H9 (cell line): Measurements from ENCODE around the gene DDX19B. TPM values are rescaled to one million over a fixed set of nuclear protein-coding genes. Genes with fewer than 3 reads are reported as not detected.
A peak's percentile ranks its signal among the peaks of the same experiment; 100 is the strongest.

Experiments used
- DNase-seq: peaks from one replicate; pipeline ENCODE4 v3.0.0-alpha.2; 2017
- H2AFZ ChIP-seq: one replicate; pipeline ENCODE4 v1.6.1; 2013; ENCODE audit warnings: mild to moderate bottlenecking, low read length, control low read depth, moderate library complexity
- H2AK5ac ChIP-seq: 2 replicates; pipeline ENCODE4 v1.6.1; 2013; ENCODE audit warnings: low read length, control low read depth, mixed read lengths; ENCODE audit not compliant: insufficient read length
- H2BK120ac ChIP-seq: one replicate; pipeline ENCODE4 v1.6.1; 2013; ENCODE audit warnings: low read depth, mild to moderate bottlenecking, low read length, control low read depth, inconsistent platforms; ENCODE audit not compliant: poor library complexity, severe bottlenecking
- H2BK12ac ChIP-seq: 2 replicates; pipeline ENCODE4 v1.6.1; 2013; ENCODE audit warnings: low read length, control low read depth, mixed read lengths, low read depth; ENCODE audit not compliant: insufficient read length
- H2BK15ac ChIP-seq: 2 replicates; pipeline ENCODE4 v1.6.1; 2013; ENCODE audit warnings: low read depth, low read length, control low read depth
- H2BK20ac ChIP-seq: one replicate; pipeline ENCODE4 v1.6.1; 2013; ENCODE audit warnings: low read depth, mild to moderate bottlenecking, low read length, control low read depth, inconsistent platforms; ENCODE audit not compliant: poor library complexity, severe bottlenecking
- H2BK5ac ChIP-seq: 2 replicates; pipeline ENCODE4 v1.6.1; 2013; ENCODE audit warnings: low read length, control low read depth, mixed read lengths; ENCODE audit not compliant: insufficient read length
- H3K14ac ChIP-seq: 2 replicates; pipeline ENCODE4 v1.6.1; 2013; ENCODE audit warnings: low read length, control low read depth; ENCODE audit not compliant: insufficient read depth
- H3K18ac ChIP-seq: 2 replicates; pipeline ENCODE4 v1.6.1; 2013; ENCODE audit warnings: low read depth, mild to moderate bottlenecking, mixed read lengths, low read length, control low read depth; ENCODE audit not compliant: insufficient read length
- H3K23ac ChIP-seq: 2 replicates; pipeline ENCODE4 v1.6.1; 2013; ENCODE audit warnings: low read length, control low read depth, mixed read lengths, low read depth; ENCODE audit not compliant: insufficient read length
- H3K23me2 ChIP-seq: 2 replicates; pipeline ENCODE4 v1.6.1; 2013; ENCODE audit warnings: low read depth, mild to moderate bottlenecking, mixed read lengths, low read length, control low read depth; ENCODE audit not compliant: insufficient read length, poor library complexity, severe bottlenecking
- H3K27ac ChIP-seq: 2 replicates; pipeline ENCODE4 v1.5.1; 2013; ENCODE audit warnings: low read length, control low read depth, mixed read lengths, low read depth; ENCODE audit not compliant: insufficient read length
- H3K27me3 ChIP-seq: 2 replicates; pipeline ENCODE4 v1.6.1; 2013; ENCODE audit warnings: low read length, control low read depth, inconsistent platforms; ENCODE audit not compliant: insufficient read depth
- H3K4ac ChIP-seq: 2 replicates; pipeline ENCODE4 v1.6.1; 2013; ENCODE audit warnings: low read depth, mild to moderate bottlenecking, control low read depth, inconsistent platforms, low read length, moderate library complexity
- H3K4me1 ChIP-seq: 2 replicates; pipeline ENCODE4 v1.6.1; 2013; ENCODE audit warnings: low read length, control low read depth, inconsistent platforms; ENCODE audit not compliant: insufficient read depth
- H3K4me2 ChIP-seq: 2 replicates; pipeline ENCODE4 v1.6.1; 2013; ENCODE audit warnings: low read length, control low read depth, mixed read lengths; ENCODE audit not compliant: insufficient read length, insufficient read depth
- H3K56ac ChIP-seq: 2 replicates; pipeline ENCODE4 v1.6.1; 2013; ENCODE audit warnings: low read depth, mild to moderate bottlenecking, mixed read lengths, low read length, control low read depth; ENCODE audit not compliant: insufficient read length
- H3K79me1 ChIP-seq: 2 replicates; pipeline ENCODE4 v1.6.1; 2013; ENCODE audit warnings: low read depth, mild to moderate bottlenecking, moderate library complexity, low read length, control low read depth, inconsistent platforms; ENCODE audit not compliant: insufficient read depth, poor library complexity, severe bottlenecking
- H3K79me2 ChIP-seq: 2 replicates; pipeline ENCODE4 v1.6.1; 2013; ENCODE audit warnings: low read length, control low read depth, inconsistent platforms; ENCODE audit not compliant: insufficient read depth
- H3K9ac ChIP-seq: 2 replicates; pipeline ENCODE4 v1.6.1; 2013; ENCODE audit warnings: low read length, control low read depth, mixed read lengths; ENCODE audit not compliant: insufficient read length; ENCODE audit errors: extremely low read depth
- H3K9me3 ChIP-seq: one replicate; pipeline ENCODE4 v1.6.1; 2013; ENCODE audit warnings: low read depth, low read length, inconsistent platforms; ENCODE audit not compliant: control insufficient read depth
- H3T11ph ChIP-seq: one replicate; pipeline ENCODE4 v1.6.1; 2013; ENCODE audit warnings: mild to moderate bottlenecking, low read length, control low read depth, inconsistent platforms
- H4K20me1 ChIP-seq: one replicate; pipeline ENCODE4 v1.6.1; 2013; ENCODE audit not compliant: control insufficient read depth, insufficient read length, insufficient read depth
- H4K5ac ChIP-seq: 2 replicates; pipeline ENCODE4 v1.6.1; 2013; ENCODE audit warnings: low read depth, mild to moderate bottlenecking, mixed read lengths, low read length, control low read depth; ENCODE audit not compliant: insufficient read length
- H4K8ac ChIP-seq: replicated peaks from 2 replicates; pipeline ENCODE4 v1.6.1; 2013; ENCODE audit warnings: low read length, control low read depth, mixed read lengths, low read depth; ENCODE audit not compliant: insufficient read length
- H4K91ac ChIP-seq: 2 replicates; pipeline ENCODE4 v1.6.1; 2013; ENCODE audit warnings: low read depth, mild to moderate bottlenecking, moderate library complexity, mixed read lengths, low read length, control low read depth; ENCODE audit not compliant: insufficient read length
- H3K27ac Mint-ChIP-seq, 3 experiments: 2 replicates in 2 of 3; 3 replicates in 1 of 3; pipeline ENCODE4 v1.8.0; 2020 to 2021; ENCODE audit warnings: mixed read lengths in 3 of 3, mild to moderate bottlenecking in 1 of 3, moderate library complexity in 1 of 3
- H3K27me3 Mint-ChIP-seq: 2 replicates; pipeline ENCODE4 v1.8.0; 2021; ENCODE audit warnings: low read depth, mild to moderate bottlenecking, moderate library complexity, mixed read lengths
- H3K36me3 Mint-ChIP-seq, 3 experiments: 2 replicates in 2 of 3; 3 replicates in 1 of 3; pipeline ENCODE4 v1.8.0; 2020 to 2021; ENCODE audit warnings: low read depth in 3 of 3, mixed read lengths in 3 of 3; ENCODE audit not compliant: insufficient read depth in 1 of 3
- H3K4me1 Mint-ChIP-seq, 2 experiments: 2 replicates each; pipeline ENCODE4 v1.8.0; 2020; ENCODE audit warnings: mixed read lengths in 2 of 2
- H3K4me3 Mint-ChIP-seq, 2 experiments: 2 replicates in 1 of 2; 3 replicates in 1 of 2; pipeline ENCODE4 v1.8.0; 2020 to 2021; ENCODE audit warnings: mild to moderate bottlenecking in 2 of 2, mixed read lengths in 2 of 2, moderate library complexity in 1 of 2
- H3K9me3 Mint-ChIP-seq, 2 experiments: 2 replicates in 1 of 2; 3 replicates in 1 of 2; pipeline ENCODE4 v1.8.0; 2020; ENCODE audit warnings: mild to moderate bottlenecking in 2 of 2, mixed read lengths in 2 of 2, moderate library complexity in 1 of 2
- WGBS: extraction: QIAGEN DNeasy Blood & Tissue Kit; methylation state at CpG from one replicate; pipeline ENCODE4 v1.1.7; 2013; ENCODE audit warnings: missing lambda C conversion rate, low lambda C conversion rate, mixed read lengths; ENCODE audit not compliant: insufficient read length; ENCODE audit errors: extremely low coverage; 5-methylcytosine and 5-hydroxymethylcytosine counted together
- total RNA-seq: library from RNA; stranded (reverse); gene quantifications from 2 replicates; pipeline ENCODE4 v1.2.1, GENCODE V29; 2021
- TF ChIP-seq, protein P1 (sequence below): fragments of 200-600 bp; sonication (generic); conservative IDR thresholded peaks from 3 replicates; pipeline ENCODE4 v1.8.0; 2021; ENCODE audit warnings: antibody characterized with exemption, mild to moderate bottlenecking

DDX19B gene
- total RNA-seq, 1 experiment from 2014 or later = 47.3 TPM

DNA sequence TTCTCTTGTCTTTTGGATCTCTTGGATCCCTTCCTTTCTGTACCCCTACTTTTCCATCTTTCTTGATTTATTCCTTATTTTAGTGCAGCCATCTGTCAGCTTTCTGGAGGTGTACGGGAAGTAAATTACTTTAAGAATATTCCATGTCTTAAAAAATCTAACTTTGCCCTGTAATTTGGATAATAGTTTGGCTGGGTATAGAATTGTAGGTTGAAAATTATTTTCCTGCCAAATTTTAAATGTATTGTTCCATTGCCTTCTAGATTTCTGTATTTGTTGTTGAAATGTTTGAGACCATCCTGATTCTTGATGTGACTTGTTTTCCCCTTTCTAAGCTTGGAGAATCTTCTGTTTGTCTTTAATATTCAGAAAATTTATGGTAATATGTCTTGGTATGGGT, 2.1 kb downstream of the DDX19B start:
- H4K20me1 ChIP-seq = no peaks in the 10 kb centered on the region
- H3K27ac ChIP-seq = no peak overlapping the region
- H3K23me2 ChIP-seq = peaks cover 5% of the 10 kb centered on the region
- H4K8ac ChIP-seq = no peak overlapping the region
- H3K4me2 ChIP-seq = no peak overlapping the region
- H3K9ac ChIP-seq = no peak overlapping the region
- no peak overlapping the region for H3K14ac ChIP-seq
- WGBS = no CpG with 5 or more reads among the region's 1 CpG
- H3K27me3 ChIP-seq = no peaks in the 10 kb centered on the region
- H3K4me1 ChIP-seq = peaks cover 3% of the 10 kb centered on the region; the same call in 1 of the 2 replicates
- TF ChIP-seq, protein P1, sequence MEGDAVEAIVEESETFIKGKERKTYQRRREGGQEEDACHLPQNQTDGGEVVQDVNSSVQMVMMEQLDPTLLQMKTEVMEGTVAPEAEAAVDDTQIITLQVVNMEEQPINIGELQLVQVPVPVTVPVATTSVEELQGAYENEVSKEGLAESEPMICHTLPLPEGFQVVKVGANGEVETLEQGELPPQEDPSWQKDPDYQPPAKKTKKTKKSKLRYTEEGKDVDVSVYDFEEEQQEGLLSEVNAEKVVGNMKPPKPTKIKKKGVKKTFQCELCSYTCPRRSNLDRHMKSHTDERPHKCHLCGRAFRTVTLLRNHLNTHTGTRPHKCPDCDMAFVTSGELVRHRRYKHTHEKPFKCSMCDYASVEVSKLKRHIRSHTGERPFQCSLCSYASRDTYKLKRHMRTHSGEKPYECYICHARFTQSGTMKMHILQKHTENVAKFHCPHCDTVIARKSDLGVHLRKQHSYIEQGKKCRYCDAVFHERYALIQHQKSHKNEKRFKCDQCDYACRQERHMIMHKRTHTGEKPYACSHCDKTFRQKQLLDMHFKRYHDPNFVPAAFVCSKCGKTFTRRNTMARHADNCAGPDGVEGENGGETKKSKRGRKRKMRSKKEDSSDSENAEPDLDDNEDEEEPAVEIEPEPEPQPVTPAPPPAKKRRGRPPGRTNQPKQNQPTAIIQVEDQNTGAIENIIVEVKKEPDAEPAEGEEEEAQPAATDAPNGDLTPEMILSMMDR = no peak
- no peak overlapping the region for H3T11ph ChIP-seq
- no peak overlapping the region for H2BK12ac ChIP-seq
- no peak overlapping the region for H2AFZ ChIP-seq
- no peak overlapping the region for H2BK5ac ChIP-seq
- H2BK120ac ChIP-seq = no peak overlapping the region
- H3K9me3 ChIP-seq = no peaks in the 10 kb centered on the region
- Mint-ChIP-seq H3K9me3 (peaks cover 0 to 2% of the 10 kb centered on the region in 2 experiments; a peak in 3 of 5 replicates), H3K36me3 (peaks cover 13 to 21% (median 20%) of the 10 kb centered on the region in 3 experiments), H3K27ac (no peak overlapping the region), H3K4me3 (peak overlapping the region in 1 of 2 experiments; percentile 96; a peak in 2 of 5 replicates), H3K4me1 (peaks cover 6 to 17% of the 10 kb centered on the region in 2 experiments; a peak in 3 of 4 replicates), H3K27me3 (no peaks in the 10 kb centered on the region)
- no peak overlapping the region for H3K4ac ChIP-seq
- no peak overlapping the region for H2AK5ac ChIP-seq
- H3K79me1 ChIP-seq = peaks cover 4% of the 10 kb centered on the region
- no peak overlapping the region for H3K18ac ChIP-seq
- no peak overlapping the region for H4K91ac ChIP-seq
- H2BK20ac ChIP-seq = no peak overlapping the region
- H2BK15ac ChIP-seq = no peak overlapping the region
- no peak for DNase-seq
- peaks cover 8% of the 10 kb centered on the region; the same call in 1 of the 2 replicates for H3K79me2 ChIP-seq
- H3K56ac ChIP-seq = no peak overlapping the region
- no peak overlapping the region for H3K23ac ChIP-seq
- H4K5ac ChIP-seq = no peak overlapping the region
